ENCODE results near the gene HOXA2.

Gene HOXA2

DNA sequence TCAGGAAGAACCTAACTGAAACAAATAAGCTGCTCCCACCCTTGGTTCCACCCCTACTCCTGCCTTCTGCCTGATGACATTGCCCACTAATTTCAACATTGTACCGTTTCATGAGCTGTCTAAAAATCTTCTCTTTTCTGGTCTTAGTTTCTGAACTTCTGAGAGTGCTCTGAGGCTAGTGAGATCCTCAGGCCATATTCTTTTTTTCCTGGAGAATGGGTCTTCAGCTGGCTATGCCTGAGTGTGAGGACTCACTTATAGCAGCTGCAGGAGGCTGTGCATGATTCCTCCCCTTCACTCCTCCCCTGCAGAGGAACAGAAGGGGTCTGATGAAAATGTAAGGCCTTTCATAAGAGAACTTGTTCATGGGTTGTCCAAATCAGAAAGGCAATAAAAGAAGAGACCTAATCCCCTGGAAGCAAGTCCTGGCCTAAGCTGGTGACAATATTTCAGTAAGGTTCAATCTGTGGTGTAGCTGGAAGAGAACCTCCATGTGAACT is 17.0 kb upstream of the HOXA2 start:
- Histone ChIP-seq H3K9me3 (ENCODE audit: control insufficient read depth, low read depth, low read length) (peaks cover 4% of the 10 kb centered on the region), H3K4me1 (ENCODE audit: control insufficient read depth, low read depth, low read length) (no peaks in the 10 kb centered on the region), H3K36me3 (ENCODE audit: control insufficient read depth, low read depth, low read length) (no peaks in the 10 kb centered on the region), H3K4me3 (ENCODE audit: low read length) (no peak overlapping the region), H3K9ac (ENCODE audit: low read length) (no peak overlapping the region), H3K27me3 (ENCODE audit: control insufficient read depth, insufficient read depth, low read length) (peaks cover 100% of the 10 kb centered on the region), H3K27ac (ENCODE audit: low read length) (no peak overlapping the region)

DNA sequence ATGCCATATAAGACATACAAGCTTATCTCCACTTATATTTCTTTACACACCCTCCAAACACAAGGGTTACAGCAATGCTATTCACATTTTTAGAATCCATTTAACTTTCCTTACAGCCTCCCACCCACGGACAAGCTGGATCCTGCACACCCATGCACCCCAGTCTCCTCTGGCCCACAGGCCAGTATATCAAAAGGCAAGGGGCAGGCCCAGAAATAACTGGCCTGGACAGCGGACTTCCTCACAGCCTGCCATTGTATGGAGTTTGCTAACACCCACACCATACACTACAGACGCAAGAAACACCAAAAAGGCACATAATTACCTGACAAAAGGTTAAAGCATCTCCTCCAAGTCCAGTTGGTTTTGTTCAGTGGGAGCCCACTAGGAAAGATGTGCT is 16.1 kb upstream of the HOXA2 start:
- Histone ChIP-seq H3K27ac (ENCODE audit: low read length) (no peak overlapping the region), H3K4me3 (ENCODE audit: low read length) (no peak overlapping the region), H3K36me3 (ENCODE audit: control insufficient read depth, low read depth, low read length) (no peaks in the 10 kb centered on the region), H3K9me3 (ENCODE audit: control insufficient read depth, low read depth, low read length) (peaks cover 4% of the 10 kb centered on the region), H3K4me1 (ENCODE audit: control insufficient read depth, low read depth, low read length) (no peaks in the 10 kb centered on the region), H3K9ac (ENCODE audit: low read length) (no peak overlapping the region), H3K27me3 (ENCODE audit: control insufficient read depth, insufficient read depth, low read length) (peaks cover 97% of the 10 kb centered on the region)

DNA sequence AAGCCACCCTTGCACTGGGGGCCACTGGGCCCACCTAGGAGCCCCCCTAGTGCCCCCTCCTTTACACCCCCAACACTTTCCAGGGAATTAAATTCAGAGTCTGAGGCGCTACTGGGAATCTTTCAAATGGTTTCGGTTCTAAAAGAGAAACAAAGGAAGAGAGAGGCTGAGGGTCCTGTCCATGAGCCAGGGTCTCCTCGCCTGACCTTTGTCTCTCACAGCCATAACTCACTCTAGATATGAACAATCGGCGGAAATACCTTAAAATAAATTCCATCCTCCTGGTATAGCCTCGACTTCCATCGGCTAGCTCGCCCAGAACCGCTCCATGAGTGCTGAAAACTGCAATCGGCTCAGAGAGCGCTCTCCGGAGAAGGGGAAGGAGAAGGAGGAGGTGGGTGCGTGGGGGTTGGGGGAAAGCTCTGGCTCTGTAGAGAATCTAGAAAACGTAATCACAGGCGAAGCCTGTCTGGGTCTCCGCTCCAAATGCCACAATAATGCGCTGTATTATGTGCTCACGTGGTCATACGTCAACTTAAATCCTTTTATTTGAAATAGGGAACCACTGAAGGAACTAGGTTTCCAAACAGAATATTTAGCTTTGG is 15.5 kb upstream of the HOXA2 start:
- peaks cover 97% of the 10 kb centered on the region for H3K27me3 ChIP-seq (ENCODE audit: control insufficient read depth, insufficient read depth, low read length)
- H3K27ac ChIP-seq (ENCODE audit: low read length): no peak overlapping the region
- no peak overlapping the region for H3K4me3 ChIP-seq (ENCODE audit: low read length)

GRCh38 chr7:27116962-27117886 is 14.7 kb upstream of the HOXA2 start:
- Histone ChIP-seq H3K9ac (ENCODE audit: low read length) (no peak overlapping the region), H3K4me1 (ENCODE audit: control insufficient read depth, low read depth, low read length) (no peaks in the 10 kb centered on the region), H3K9me3 (ENCODE audit: control insufficient read depth, low read depth, low read length) (peaks cover 4% of the 10 kb centered on the region), H3K27me3 (ENCODE audit: control insufficient read depth, insufficient read depth, low read length) (peaks cover 97% of the 10 kb centered on the region), H3K27ac (ENCODE audit: low read length) (no peak overlapping the region), H3K36me3 (ENCODE audit: control insufficient read depth, low read depth, low read length) (no peaks in the 10 kb centered on the region), H3K4me3 (ENCODE audit: low read length) (no peak overlapping the region)

More for the DNA sequence above, 15.5 kb upstream of the HOXA2 start:
- H3K36me3 ChIP-seq (ENCODE audit: control insufficient read depth, low read depth, low read length): no peaks in the 10 kb centered on the region
- H3K4me1 ChIP-seq (ENCODE audit: control insufficient read depth, low read depth, low read length): no peaks in the 10 kb centered on the region
- no peak overlapping the region for H3K9ac ChIP-seq (ENCODE audit: low read length)
- H3K9me3 ChIP-seq (ENCODE audit: control insufficient read depth, low read depth, low read length): peaks cover 4% of the 10 kb centered on the region

- Histone ChIP-seq H3K27ac (ENCODE audit: low read length) (no peak overlapping the region), H3K27me3 (ENCODE audit: control insufficient read depth, insufficient read depth, low read length) (peaks cover 97% of the 10 kb centered on the region), H3K9ac (ENCODE audit: low read length) (no peak overlapping the region), H3K4me3 (ENCODE audit: low read length) (no peak overlapping the region), H3K9me3 (ENCODE audit: control insufficient read depth, low read depth, low read length) (peaks cover 4% of the 10 kb centered on the region), H3K4me1 (ENCODE audit: control insufficient read depth, low read depth, low read length) (no peaks in the 10 kb centered on the region), H3K36me3 (ENCODE audit: control insufficient read depth, low read depth, low read length) (no peaks in the 10 kb centered on the region)
These were observed 13.8 kb upstream of the HOXA2 start for GRCh38 chr7:27116031-27116961.

- Histone ChIP-seq H3K9me3 (ENCODE audit: control insufficient read depth, low read depth, low read length) (peaks cover 4% of the 10 kb centered on the region), H3K27me3 (ENCODE audit: control insufficient read depth, insufficient read depth, low read length) (peaks cover 97% of the 10 kb centered on the region), H3K4me3 (ENCODE audit: low read length) (no peak overlapping the region), H3K36me3 (ENCODE audit: control insufficient read depth, low read depth, low read length) (no peaks in the 10 kb centered on the region), H3K4me1 (ENCODE audit: control insufficient read depth, low read depth, low read length) (no peaks in the 10 kb centered on the region), H3K9ac (ENCODE audit: low read length) (no peak overlapping the region), H3K27ac (ENCODE audit: low read length) (no peak overlapping the region)
These were observed 12.9 kb upstream of the HOXA2 start for GRCh38 chr7:27115221-27116026.

GRCh38 chr7:27114881-27115220 is 12.4 kb upstream of the HOXA2 start:
- Histone ChIP-seq H3K36me3 (ENCODE audit: control insufficient read depth, low read depth, low read length) (no peaks in the 10 kb centered on the region), H3K4me1 (ENCODE audit: control insufficient read depth, low read depth, low read length) (no peaks in the 10 kb centered on the region), H3K9ac (ENCODE audit: low read length) (no peak overlapping the region), H3K27me3 (ENCODE audit: control insufficient read depth, insufficient read depth, low read length) (peaks cover 97% of the 10 kb centered on the region), H3K27ac (ENCODE audit: low read length) (no peak overlapping the region), H3K9me3 (ENCODE audit: control insufficient read depth, low read depth, low read length) (peaks cover 3% of the 10 kb centered on the region), H3K4me3 (ENCODE audit: low read length) (no peak overlapping the region)

DNA sequence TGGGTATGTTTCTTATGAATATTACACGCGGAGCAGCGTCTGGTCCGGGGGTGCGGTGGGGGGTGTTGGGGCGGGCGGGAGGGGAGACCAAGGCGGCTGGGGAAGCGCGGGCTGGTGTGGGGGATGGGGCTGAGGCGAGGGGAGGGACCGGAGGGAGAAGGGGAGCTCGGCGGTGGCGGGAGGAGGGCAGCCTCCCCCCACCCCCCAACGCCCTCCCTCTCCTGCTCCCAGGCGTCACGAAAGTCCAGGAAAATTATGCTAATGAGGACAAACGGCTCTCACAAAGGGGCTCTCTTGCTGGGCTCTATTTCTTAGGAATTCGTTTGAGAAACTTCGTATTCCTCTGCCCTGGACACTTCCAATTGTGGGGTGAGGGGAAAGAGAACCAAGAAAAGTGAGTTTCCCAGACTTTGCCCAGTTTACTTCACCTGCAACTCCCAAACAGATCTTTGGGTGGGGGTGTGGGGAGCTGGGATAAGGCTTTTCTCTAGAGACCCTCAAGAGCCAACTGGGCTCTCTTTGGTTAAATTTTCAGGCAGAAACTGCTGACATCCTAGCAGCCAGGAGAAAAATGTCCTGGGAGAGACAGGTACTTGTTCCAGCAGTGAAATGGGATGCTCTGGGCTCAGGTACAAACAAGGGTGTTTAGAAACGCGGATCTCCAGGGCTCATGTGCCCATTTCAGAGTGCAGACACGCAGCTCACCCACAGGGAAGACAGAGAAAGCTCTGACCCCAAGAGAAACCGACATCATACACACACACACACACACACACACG is 11.7 kb upstream of the HOXA2 start:
- peaks cover 97% of the 10 kb centered on the region for H3K27me3 ChIP-seq (ENCODE audit: control insufficient read depth, insufficient read depth, low read length)
- H3K9ac ChIP-seq (ENCODE audit: low read length): no peak overlapping the region
- no peak overlapping the region for H3K27ac ChIP-seq (ENCODE audit: low read length)
- H3K4me1 ChIP-seq (ENCODE audit: control insufficient read depth, low read depth, low read length): no peaks in the 10 kb centered on the region
- H3K4me3 ChIP-seq (ENCODE audit: low read length): no peak overlapping the region
- H3K9me3 ChIP-seq (ENCODE audit: control insufficient read depth, low read depth, low read length): no peaks in the 10 kb centered on the region
- no peaks in the 10 kb centered on the region for H3K36me3 ChIP-seq (ENCODE audit: control insufficient read depth, low read depth, low read length)

DNA sequence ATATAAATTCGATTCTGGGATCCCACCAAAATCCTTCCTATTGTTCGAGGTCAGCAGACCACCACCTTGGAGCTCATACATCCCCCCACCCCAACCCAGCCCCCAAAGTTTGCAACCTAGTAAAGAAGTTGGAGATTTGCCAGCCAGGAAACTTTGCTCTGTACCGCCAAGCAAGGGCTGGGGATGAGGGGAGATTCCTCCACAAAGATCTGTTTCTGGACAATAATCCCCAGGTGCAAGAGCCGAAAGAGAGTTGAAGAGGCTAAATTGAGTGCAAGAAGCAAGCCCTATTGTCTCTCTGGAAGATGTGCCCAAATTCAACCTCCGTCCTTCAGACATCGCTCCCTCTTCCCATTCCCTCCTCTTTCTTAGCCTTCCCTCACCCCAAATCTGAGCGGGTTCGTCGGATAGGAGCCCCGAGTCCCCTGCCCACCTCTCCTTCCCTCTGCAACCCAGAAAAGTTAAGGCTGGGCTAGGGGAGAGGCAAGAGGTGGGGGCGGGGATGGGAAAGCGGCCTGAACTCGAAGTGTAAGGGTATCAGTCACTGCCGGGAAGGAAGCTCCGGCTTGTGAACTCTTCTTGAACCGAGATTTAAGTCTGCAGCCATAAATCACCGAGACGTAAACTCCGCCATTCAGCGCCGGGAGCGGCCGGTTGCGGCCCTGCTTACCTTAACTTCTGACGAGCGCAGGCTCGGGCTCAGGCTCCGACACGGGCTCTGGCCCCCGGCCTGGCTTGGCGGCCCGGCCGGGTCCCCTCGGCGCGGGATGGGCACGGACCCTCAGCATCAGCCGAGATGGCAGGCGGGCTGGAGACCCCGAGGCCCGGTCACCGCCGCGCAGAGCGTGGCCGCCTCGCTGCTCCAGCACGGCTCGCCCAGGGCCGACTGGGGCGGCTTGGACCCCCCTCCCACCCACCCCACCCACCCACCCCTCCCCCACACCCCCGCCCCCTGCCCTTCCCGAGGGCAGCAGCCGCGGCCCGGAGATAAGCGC is 10.8 kb upstream of the HOXA2 start:
- Histone ChIP-seq H3K27ac (ENCODE audit: low read length) (no peak overlapping the region), H3K27me3 (ENCODE audit: control insufficient read depth, insufficient read depth, low read length) (peaks cover 97% of the 10 kb centered on the region), H3K4me1 (ENCODE audit: control insufficient read depth, low read depth, low read length) (no peaks in the 10 kb centered on the region), H3K4me3 (ENCODE audit: low read length) (peak overlapping the region; percentile 36), H3K36me3 (ENCODE audit: control insufficient read depth, low read depth, low read length) (no peaks in the 10 kb centered on the region), H3K9me3 (ENCODE audit: control insufficient read depth, low read depth, low read length) (no peaks in the 10 kb centered on the region), H3K9ac (ENCODE audit: low read length) (no peak overlapping the region)
